ENCODE measurements around the gene FSIP1. TPM values are rescaled to one million over a fixed set of nuclear protein-coding genes. Genes with fewer than 3 reads are reported as not detected.

FSIP1 gene
- total RNA-seq, 1 donor from 2014 or later = 0.96 TPM

GRCh38 chr15:39798382-39798781, 15.7 kb upstream of the FSIP1 start:
- no peak overlapping the region for H3K4me3 ChIP-seq
- no peak for TF ChIP-seq CTCF (IDR thresholded peaks at IDR 0.05)
- intact Hi-C loops (cut with DNase I) = no loop called here
- no peaks in the 10 kb centered on the region for H3K4me1 ChIP-seq
- DNase-seq = no peak
- H3K27me3 ChIP-seq = no peaks in the 10 kb centered on the region
- no peak overlapping the region for H3K27ac ChIP-seq
- H3K9me3 ChIP-seq = no peaks in the 10 kb centered on the region
- ATAC-seq = no peak
- no peaks in the 10 kb centered on the region for H3K36me3 ChIP-seq

- DNase-seq (no peak), ATAC-seq (no peak)
- no peaks in the 10 kb centered on the region for H3K27me3 ChIP-seq
- H3K4me1 ChIP-seq = no peaks in the 10 kb centered on the region
- intact Hi-C loops (cut with DNase I) = no loop called here
- H3K4me3 ChIP-seq = no peak overlapping the region
- H3K27ac ChIP-seq = no peak overlapping the region
- H3K9me3 ChIP-seq = no peaks in the 10 kb centered on the region
- TF ChIP-seq CTCF (IDR thresholded peaks at IDR 0.05) = no peak
- no peaks in the 10 kb centered on the region for H3K36me3 ChIP-seq
These were observed 14.8 kb upstream of the FSIP1 start for GRCh38 chr15:39797407-39797806.

GRCh38 chr15:39796601-39797000, 14.0 kb upstream of the FSIP1 start:
- intact Hi-C loops (cut with DNase I) = no loop called here

GRCh38 chr15:39795486-39795885, 12.8 kb upstream of the FSIP1 start:
- Histone ChIP-seq H3K27me3 (no peaks in the 10 kb centered on the region), H3K4me3 (no peak overlapping the region), H3K27ac (no peak overlapping the region), H3K9me3 (no peaks in the 10 kb centered on the region), H3K36me3 (no peaks in the 10 kb centered on the region), H3K4me1 (no peaks in the 10 kb centered on the region)
- intact Hi-C loops (cut with DNase I) = no loop called here
- no peak for TF ChIP-seq CTCF (IDR thresholded peaks at IDR 0.05)
- ATAC-seq = no peak
- no peak for DNase-seq

More at GRCh38 chr15:39796601-39797000, 14.0 kb upstream of the FSIP1 start:
- ATAC-seq (no peak), DNase-seq (no peak)
- no peak overlapping the region for H3K27ac ChIP-seq
- H3K27me3 ChIP-seq = no peaks in the 10 kb centered on the region
- no peak for TF ChIP-seq CTCF (IDR thresholded peaks at IDR 0.05)
- no peaks in the 10 kb centered on the region for H3K4me1 ChIP-seq
- no peaks in the 10 kb centered on the region for H3K36me3 ChIP-seq
- H3K4me3 ChIP-seq = no peak overlapping the region
- no peaks in the 10 kb centered on the region for H3K9me3 ChIP-seq

- intact Hi-C loops (cut with DNase I) = no loop called here
- H3K4me1 ChIP-seq = no peaks in the 10 kb centered on the region
- H3K4me3 ChIP-seq = no peak overlapping the region
- no peaks in the 10 kb centered on the region for H3K27me3 ChIP-seq
- no peak for DNase-seq
- TF ChIP-seq CTCF (IDR thresholded peaks at IDR 0.05) = no peak
- H3K27ac ChIP-seq = no peak overlapping the region
- no peaks in the 10 kb centered on the region for H3K36me3 ChIP-seq
- ATAC-seq = no peak
- H3K9me3 ChIP-seq = no peaks in the 10 kb centered on the region
These were observed 12.3 kb upstream of the FSIP1 start for GRCh38 chr15:39794954-39795353.

GRCh38 chr15:39793923-39794322, 11.3 kb upstream of the FSIP1 start:
- H3K27me3 ChIP-seq = no peaks in the 10 kb centered on the region
- no peaks in the 10 kb centered on the region for H3K36me3 ChIP-seq
- H3K9me3 ChIP-seq = no peaks in the 10 kb centered on the region
- intact Hi-C loops (cut with DNase I) = no loop called here
- no peak overlapping the region for H3K27ac ChIP-seq
- ATAC-seq (no peak), DNase-seq (no peak)
- no peak overlapping the region for H3K4me3 ChIP-seq
- no peak for TF ChIP-seq CTCF (IDR thresholded peaks at IDR 0.05)
- H3K4me1 ChIP-seq = no peaks in the 10 kb centered on the region

Measured in upper lobe of right lung (tissue), 1 donor.